Endothelial cell of umbilical vein (primary cell): ENCODE data around the gene CERS2. TPM values are rescaled to one million over a fixed set of nuclear protein-coding genes. Genes with fewer than 3 reads are reported as not detected.

Experiments
- BruUV-seq: library from RNA; stranded (reverse); fragments of 400-500 nt; replicated peaks from 2 replicates; lab custom pipeline; 2021; lab: Mats Ljungman, UMichigan
- CTCF ChIA-PET: fragments of 300-600, 350-600 bp; sonication (Branson Sonifier 250); formaldehyde crosslinking; loops from one replicate; lab custom pipeline; 2021; ENCODE audit warnings: antibody characterized with exemption, inconsistent platforms; lab: Charles Lee
- POLR2A ChIA-PET: fragments of 300-600, 350-600 bp; sonication (Branson Sonifier 250); formaldehyde crosslinking; loops from one replicate; lab custom pipeline; 2021; ENCODE audit warnings: antibody characterized with exemption, inconsistent platforms; lab: Charles Lee
- DNase-seq: peaks from one replicate; pipeline ENCODE4 v3.0.0-alpha.2; 2011; ENCODE audit warnings: low read depth, low spot score
- FAIRE-seq: peaks from 2 replicates; lab custom pipeline; 2011; peaks lifted over from hg19 to GRCh38; lab: Jason Lieb, UNC
- H2AFZ ChIP-seq: 2 replicates; pipeline ENCODE4 v1.6.0; 2012; ENCODE audit warnings: low read depth, low read length, control low read depth, inconsistent platforms
- H3K27ac ChIP-seq: 2 replicates; pipeline ENCODE4 v1.5.1; 2011; ENCODE audit warnings: low read depth, mild to moderate bottlenecking, control low read depth, low read length, moderate library complexity; ENCODE audit not compliant: insufficient read depth
- H3K27me3 ChIP-seq, 2 experiments: 2 replicates each; pipeline versions ENCODE4 v1.6.0 to v1.6.1; 2011; ENCODE audit warnings: low read length in 2 of 2, mixed read lengths in 1 of 2; ENCODE audit not compliant: control insufficient read depth in 2 of 2, insufficient read depth in 2 of 2
- H3K36me3 ChIP-seq, 2 experiments: 2 replicates in 1 of 2; 3 replicates in 1 of 2; pipeline ENCODE4 v1.5.1; 2011; ENCODE audit warnings: low read length in 2 of 2, mild to moderate bottlenecking in 1 of 2, moderate library complexity in 1 of 2; ENCODE audit not compliant: control insufficient read depth in 2 of 2, insufficient read depth in 2 of 2; ENCODE audit errors: extremely low read depth in 1 of 2
- H3K4me1 ChIP-seq: 3 replicates; pipeline ENCODE4 v1.5.1; 2011; ENCODE audit warnings: mild to moderate bottlenecking, low read length; ENCODE audit not compliant: control insufficient read depth, insufficient read depth; ENCODE audit errors: extremely low read depth
- H3K4me2 ChIP-seq: 2 replicates; pipeline ENCODE4 v1.6.1; 2011; ENCODE audit warnings: low read length, control low read depth, mixed read lengths; ENCODE audit not compliant: insufficient read depth
- H3K4me3 ChIP-seq, 3 experiments: fragments of 200-600 bp in 1 of 3; sonication (generic), shearing (Covaris generic) in 1 of 3; replicated peaks in 1 of 3; 2 replicates each; pipeline ENCODE4 v1.5.1; 2011 to 2016; ENCODE audit warnings: control low read depth in 3 of 3, low read length in 3 of 3, mild to moderate bottlenecking in 2 of 3, inconsistent platforms in 1 of 3, low read depth in 1 of 3, moderate library complexity in 1 of 3; ENCODE audit not compliant: insufficient read depth in 1 of 3
- H3K79me2 ChIP-seq: 2 replicates; pipeline ENCODE4 v1.6.0; 2012; ENCODE audit warnings: low read length, inconsistent platforms; ENCODE audit not compliant: control insufficient read depth, insufficient read depth
- H3K9ac ChIP-seq: replicated peaks from 2 replicates; pipeline ENCODE3; 2011; ENCODE audit warnings: low read length, control low read depth; ENCODE audit not compliant: insufficient read depth; ENCODE audit errors: extremely low read depth
- H3K9me1 ChIP-seq: replicated peaks from 3 replicates; pipeline ENCODE4 v1.6.0; 2011; ENCODE audit warnings: mild to moderate bottlenecking, low read length; ENCODE audit not compliant: control insufficient read depth, insufficient read depth; ENCODE audit errors: extremely low read depth
- H3K9me3 ChIP-seq: replicated peaks from 2 replicates; pipeline ENCODE4 v1.5.1; 2012; ENCODE audit warnings: low read length, inconsistent platforms; ENCODE audit not compliant: control insufficient read depth, insufficient read depth
- H4K20me1 ChIP-seq: replicated peaks from 2 replicates; pipeline ENCODE3; 2011; ENCODE audit warnings: mild to moderate bottlenecking, low read length; ENCODE audit not compliant: control insufficient read depth, insufficient read depth; ENCODE audit errors: extremely low read depth
- CTCF ChIP-seq, 2 donors: IDR thresholded peaks; 1 replicate in 1 of 2; 2 replicates in 1 of 2; pipeline ENCODE4 v1.5.1; 2011; ENCODE audit warnings: low read length in 2 of 2, mild to moderate bottlenecking in 2 of 2, moderate library complexity in 2 of 2, control low read depth in 1 of 2, inconsistent platforms in 1 of 2, low read depth in 1 of 2; ENCODE audit not compliant: insufficient read depth in 1 of 2; ENCODE audit errors: extremely low read depth in 1 of 2
- EZH2 ChIP-seq: IDR thresholded peaks from 2 replicates; pipeline ENCODE4 v1.6.1; 2012; ENCODE audit warnings: borderline replicate concordance, low read depth, mild to moderate bottlenecking, moderate library complexity, low read length, inconsistent platforms; ENCODE audit not compliant: severe bottlenecking
- FOS ChIP-seq: IDR thresholded peaks from 2 replicates; pipeline ENCODE4 v1.6.1; 2011; ENCODE audit warnings: mild to moderate bottlenecking, low read length, moderate library complexity, borderline replicate concordance; ENCODE audit not compliant: insufficient read depth
- GATA2 ChIP-seq: IDR thresholded peaks from 2 replicates; pipeline ENCODE4 v1.7.0; 2011; ENCODE audit warnings: low read depth, mild to moderate bottlenecking, moderate library complexity, mixed read lengths, low read length; ENCODE audit not compliant: insufficient read length, insufficient read depth
- JUN ChIP-seq: IDR thresholded peaks from 2 replicates; pipeline ENCODE4 v1.6.1; 2011; ENCODE audit warnings: borderline replicate concordance, low read depth; ENCODE audit not compliant: insufficient read length, insufficient read depth
- MAX ChIP-seq: IDR thresholded peaks from 2 replicates; pipeline ENCODE4 v1.6.1; 2011; ENCODE audit not compliant: insufficient read depth, insufficient read length
- MYC ChIP-seq: IDR thresholded peaks from one replicate; pipeline ENCODE4 v1.6.1; 2011; ENCODE audit warnings: mild to moderate bottlenecking, low read depth, low read length
- POLR2A ChIP-seq: IDR thresholded peaks from 2 replicates; pipeline ENCODE4 v1.6.1; 2012; ENCODE audit warnings: low read depth, mild to moderate bottlenecking, control low read depth, low read length
- POLR2AphosphoS5 ChIP-seq: IDR thresholded peaks from 2 replicates; pipeline ENCODE4 v1.6.1; 2012; ENCODE audit warnings: low read depth, mild to moderate bottlenecking, control low read depth, low read length, moderate library complexity; ENCODE audit not compliant: insufficient read depth
- dilution Hi-C: fragments of 300-500 bp; cut with MboI; formaldehyde crosslinking; loops from one replicate; pipeline ENCODE4 v1.15.0; 2019; ENCODE audit warnings: low sequenced_read_pairs; ENCODE audit not compliant: extremely low pct_ligation_motif_present
- intact Hi-C: fragments of 100-400 bp; cut with micrococcal nuclease; formaldehyde crosslinking; loops from one replicate; pipeline ENCODE4 v1.10.0; 2022
- polyA plus RNA-seq, 4 experiments: library from polyadenylated mRNA; depleted of rRNA in 3 of 4; stranded (reverse) in 3 of 4; unstranded in 1 of 4; fragments of >200 nt; gene quantifications; 2 replicates each; pipeline versions ENCODE4 v1.2.1 to v1.2.3, GENCODE V29; 2011 to 2012; ENCODE audit warnings: missing spikeins in 1 of 4
- total RNA-seq: library from RNA; stranded (reverse); gene quantifications from 2 replicates; pipeline ENCODE4 v1.2.3, GENCODE V29; 2021

Gene CERS2
- total and polyA plus RNA-seq, 2 donors (not counting 3 experiments of a cell fraction or from before 2014, with no cell fraction given) = 143 to 155 TPM

- Histone ChIP-seq H3K9me3 (no peaks in the 10 kb centered on the region), H3K4me1 (peaks cover 25% of the 10 kb centered on the region), H3K27me3 (no peaks in the 10 kb centered on the region), H3K9ac (no peak overlapping the region), H3K4me2 (no peak overlapping the region), H3K79me2 (no peaks in the 10 kb centered on the region), H4K20me1 (no peaks in the 10 kb centered on the region), H3K27ac (no peak overlapping the region), H3K36me3 (peaks cover 0 to 8% of the 10 kb centered on the region in 2 experiments), H2AFZ (no peak overlapping the region), H3K9me1 (no peaks in the 10 kb centered on the region), H3K4me3 (no peak overlapping the region)
- intact Hi-C loops = no loop called here
- POLR2A ChIA-PET = no interaction called here
- CTCF ChIA-PET = interaction anchor here (0.8 to 12.3 kb wide), 3 partner anchors 11 to 98 kb away, joined by 3 to 278 read pairs (median 4); partner anchors contain the start of genes ANXA9 and CERS2
- TF ChIP-seq EZH2 (no peak), POLR2AphosphoS5 (no peak), GATA2 (no peak), CTCF (IDR thresholded peaks at IDR 0.05; ENCODE audit: extremely low read depth in 1 of 2, insufficient read depth in 1 of 2, low read depth in 1 of 2, low read length in 2 of 2) (no peak), POLR2A (no peak)
- dilution Hi-C loops = no loop called here
- no TSS peak for BruUV-seq
- DNase-seq = no peak
- FAIRE-seq = no peak
Observed at GRCh38 chr1:151002051-151002450, 27.4 kb upstream of the CERS2 start.

GRCh38 chr1:151001602-151002001, 27.0 kb upstream of the CERS2 start:
- H3K4me1 ChIP-seq = peaks cover 22% of the 10 kb centered on the region
- no peaks in the 10 kb centered on the region for H3K9me3 ChIP-seq
- CTCF ChIA-PET = interaction anchor here (1.2 to 12.3 kb wide), 2 partner anchors 10 to 20 kb away, joined by 4 to 278 read pairs; partner anchors contain the start of genes ANXA9 and CERS2
- H4K20me1 ChIP-seq = no peaks in the 10 kb centered on the region
- POLR2A ChIA-PET = interaction anchor here (0.5 kb wide), 1 partner anchor 725 kb away, joined by 5 read pairs; no protein-coding TSS in a partner anchor
- DNase-seq (no peak), FAIRE-seq (no peak)
- no TSS peak for BruUV-seq
- H2AFZ ChIP-seq = no peak overlapping the region
- H3K79me2 ChIP-seq = no peaks in the 10 kb centered on the region
- H3K4me2 ChIP-seq = no peak overlapping the region
- H3K9me1 ChIP-seq = no peaks in the 10 kb centered on the region
- no peaks in the 10 kb centered on the region for H3K27me3 ChIP-seq
- H3K27ac ChIP-seq = no peak overlapping the region
- dilution Hi-C loops (no loop called here), intact Hi-C loops (no loop called here)
- H3K9ac ChIP-seq = no peak overlapping the region
- H3K4me3 ChIP-seq = no peak overlapping the region
- peaks cover 0 to 11% of the 10 kb centered on the region in 2 experiments for H3K36me3 ChIP-seq
- TF ChIP-seq MAX = no peak
- TF ChIP-seq GATA2 = no peak
- no peak for TF ChIP-seq FOS
- TF ChIP-seq EZH2 = no peak
- TF ChIP-seq POLR2AphosphoS5 = no peak
- TF ChIP-seq CTCF (IDR thresholded peaks at IDR 0.05; ENCODE audit: extremely low read depth in 1 of 2, insufficient read depth in 1 of 2, low read depth in 1 of 2, low read length in 2 of 2) = no peak
- no peak for TF ChIP-seq POLR2A
- no peak for TF ChIP-seq JUN
- no peak for TF ChIP-seq MYC
